Measurements from ENCODE around the gene PLA2R1. TPM values are rescaled to one million over a fixed set of nuclear protein-coding genes. Genes with fewer than 3 reads are reported as not detected.

Gene PLA2R1
- total and polyA plus RNA-seq, 4 experiments from 2014 or later = not detected

GRCh38 chr2:159996792-159997546 lies 65.4 kb downstream of the PLA2R1 start:
- H3K36me3 Mint-ChIP-seq = no peaks in the 10 kb centered on the region
- H3K9me3 Mint-ChIP-seq = peaks cover 0 to 4% (median 0%) of the 10 kb centered on the region in 8 donors
- Histone ChIP-seq H3K36me3 (ENCODE audit: insufficient read depth, low read length) (no peaks in the 10 kb centered on the region), H3K4me1 (ENCODE audit: insufficient read depth, low read length) (no peaks in the 10 kb centered on the region), H3K27me3 (ENCODE audit: insufficient read depth, low read length) (no peaks in the 10 kb centered on the region), H3K4me3 (ENCODE audit: low read length in 2 of 2) (no peak overlapping the region), H3K9me3 (ENCODE audit: control insufficient read depth in 1 of 2, low read length in 2 of 2) (no peaks in the 10 kb centered on the region), H3K27ac (ENCODE audit: low read depth, low read length) (no peak overlapping the region)
- H3K4me1 Mint-ChIP-seq = no peaks in the 10 kb centered on the region
- intact Hi-C loops (cut with micrococcal nuclease) = no loop called here
- CTCF ChIA-PET (ENCODE audit: partially characterized antibody) = no interaction called here
- DNase-seq = no peak
- POLR2A ChIA-PET (ENCODE audit: partially characterized antibody) = no interaction called here
- no peak overlapping the region for H3K27ac Mint-ChIP-seq
- H3K4me3 Mint-ChIP-seq = no peak overlapping the region
- H3K27me3 Mint-ChIP-seq = peaks cover 10 to 13% of the 10 kb centered on the region in 2 donors

GRCh38 chr2:159995038-159995437 lies 67.4 kb downstream of the PLA2R1 start:
- no peaks in the 10 kb centered on the region for H3K4me1 Mint-ChIP-seq
- peaks cover 0 to 4% (median 0%) of the 10 kb centered on the region in 8 donors for H3K9me3 Mint-ChIP-seq
- H3K27me3 ChIP-seq (ENCODE audit: insufficient read depth, low read length) = no peaks in the 10 kb centered on the region
- H3K4me3 Mint-ChIP-seq = no peak overlapping the region
- no peaks in the 10 kb centered on the region for H3K4me1 ChIP-seq (ENCODE audit: insufficient read depth, low read length)
- ChIA-PET CTCF (ENCODE audit: partially characterized antibody) (no interaction called here), POLR2A (ENCODE audit: partially characterized antibody) (no interaction called here)
- no peaks in the 10 kb centered on the region for H3K36me3 Mint-ChIP-seq
- H3K9me3 ChIP-seq (ENCODE audit: control insufficient read depth in 1 of 2, low read length in 2 of 2) = no peaks in the 10 kb centered on the region
- H3K36me3 ChIP-seq (ENCODE audit: insufficient read depth, low read length) = no peaks in the 10 kb centered on the region
- peaks cover 9 to 15% of the 10 kb centered on the region in 2 donors for H3K27me3 Mint-ChIP-seq
- intact Hi-C loops (cut with micrococcal nuclease) = no loop called here
- H3K27ac ChIP-seq (ENCODE audit: low read depth, low read length) = no peak overlapping the region
- no peak overlapping the region for H3K4me3 ChIP-seq (ENCODE audit: low read length in 2 of 2)
- DNase-seq = no peak
- H3K27ac Mint-ChIP-seq = no peak overlapping the region

GRCh38 chr2:159989249-159989648 lies 73.2 kb downstream of the PLA2R1 start:
- CTCF ChIA-PET (ENCODE audit: partially characterized antibody) = no interaction called here
- Histone ChIP-seq H3K27me3 (ENCODE audit: insufficient read depth, low read length) (no peaks in the 10 kb centered on the region), H3K9me3 (ENCODE audit: control insufficient read depth in 1 of 2, low read length in 2 of 2) (no peaks in the 10 kb centered on the region), H3K36me3 (ENCODE audit: insufficient read depth, low read length) (no peaks in the 10 kb centered on the region), H3K4me1 (ENCODE audit: insufficient read depth, low read length) (no peaks in the 10 kb centered on the region), H3K4me3 (ENCODE audit: low read length in 2 of 2) (no peak overlapping the region), H3K27ac (ENCODE audit: low read depth, low read length) (no peak overlapping the region)
- H3K4me3 Mint-ChIP-seq = no peak overlapping the region
- no peak for DNase-seq
- no peak overlapping the region for H3K27ac Mint-ChIP-seq
- H3K36me3 Mint-ChIP-seq = no peaks in the 10 kb centered on the region
- intact Hi-C loops (cut with micrococcal nuclease) = no loop called here
- no peaks in the 10 kb centered on the region for H3K4me1 Mint-ChIP-seq
- H3K9me3 Mint-ChIP-seq = peaks cover 0 to 6% (median 0%) of the 10 kb centered on the region in 8 donors
- POLR2A ChIA-PET (ENCODE audit: partially characterized antibody) = no interaction called here
- H3K27me3 Mint-ChIP-seq = peaks cover 18 to 26% of the 10 kb centered on the region in 2 donors

- Mint-ChIP-seq H3K4me3 (no peak overlapping the region), H3K27me3 (peaks cover 18 to 28% of the 10 kb centered on the region in 2 donors), H3K4me1 (no peaks in the 10 kb centered on the region), H3K9me3 (peaks cover 0 to 6% (median 0%) of the 10 kb centered on the region in 8 donors), H3K36me3 (no peaks in the 10 kb centered on the region), H3K27ac (no peak overlapping the region)
- Histone ChIP-seq H3K27ac (ENCODE audit: low read depth, low read length) (no peak overlapping the region), H3K27me3 (ENCODE audit: insufficient read depth, low read length) (no peaks in the 10 kb centered on the region), H3K9me3 (ENCODE audit: control insufficient read depth in 1 of 2, low read length in 2 of 2) (no peaks in the 10 kb centered on the region), H3K36me3 (ENCODE audit: insufficient read depth, low read length) (no peaks in the 10 kb centered on the region), H3K4me3 (ENCODE audit: low read length in 2 of 2) (no peak overlapping the region), H3K4me1 (ENCODE audit: insufficient read depth, low read length) (no peaks in the 10 kb centered on the region)
- intact Hi-C loops (cut with micrococcal nuclease) = no loop called here
- CTCF ChIA-PET (ENCODE audit: partially characterized antibody) = no interaction called here
- no peak for DNase-seq
- POLR2A ChIA-PET (ENCODE audit: partially characterized antibody) = no interaction called here
Observed at GRCh38 chr2:159988412-159988970, 73.9 kb downstream of the PLA2R1 start.

- H3K36me3 Mint-ChIP-seq = no peaks in the 10 kb centered on the region
- no peak overlapping the region for H3K4me3 Mint-ChIP-seq
- Histone ChIP-seq H3K4me3 (ENCODE audit: low read length in 2 of 2) (no peak overlapping the region), H3K9me3 (ENCODE audit: control insufficient read depth in 1 of 2, low read length in 2 of 2) (no peaks in the 10 kb centered on the region), H3K4me1 (ENCODE audit: insufficient read depth, low read length) (no peaks in the 10 kb centered on the region), H3K27me3 (ENCODE audit: insufficient read depth, low read length) (no peaks in the 10 kb centered on the region), H3K27ac (ENCODE audit: low read depth, low read length) (no peak overlapping the region), H3K36me3 (ENCODE audit: insufficient read depth, low read length) (no peaks in the 10 kb centered on the region)
- intact Hi-C loops (cut with micrococcal nuclease) = no loop called here
- no peak overlapping the region for H3K27ac Mint-ChIP-seq
- H3K9me3 Mint-ChIP-seq = peaks cover 0 to 5% (median 0%) of the 10 kb centered on the region in 8 donors
- H3K27me3 Mint-ChIP-seq = peaks cover 19 to 29% of the 10 kb centered on the region in 2 donors
- CTCF ChIA-PET (ENCODE audit: partially characterized antibody) = no interaction called here
- POLR2A ChIA-PET (ENCODE audit: partially characterized antibody) = no interaction called here
- no peak for DNase-seq
- H3K4me1 Mint-ChIP-seq = no peaks in the 10 kb centered on the region
Observed at GRCh38 chr2:159987181-159987580, 75.2 kb downstream of the PLA2R1 start.

GRCh38 chr2:159985656-159986055 lies 76.8 kb downstream of the PLA2R1 start:
- no peak overlapping the region for H3K27ac ChIP-seq (ENCODE audit: low read depth, low read length)
- CTCF ChIA-PET (ENCODE audit: partially characterized antibody) = no interaction called here
- no peak overlapping the region for H3K4me3 Mint-ChIP-seq

GRCh38 chr2:159984034-159984433 lies 78.4 kb downstream of the PLA2R1 start:
- H3K4me3 ChIP-seq (ENCODE audit: low read length in 2 of 2) = no peak overlapping the region
- H3K36me3 Mint-ChIP-seq = no peaks in the 10 kb centered on the region
- no peak overlapping the region for H3K27ac Mint-ChIP-seq
- peaks cover 20 to 34% of the 10 kb centered on the region in 2 donors for H3K27me3 Mint-ChIP-seq
- H3K9me3 ChIP-seq (ENCODE audit: control insufficient read depth in 1 of 2, low read length in 2 of 2) = no peaks in the 10 kb centered on the region
- no peaks in the 10 kb centered on the region for H3K4me1 Mint-ChIP-seq
- POLR2A ChIA-PET (ENCODE audit: partially characterized antibody) = no interaction called here
- no peaks in the 10 kb centered on the region for H3K36me3 ChIP-seq (ENCODE audit: insufficient read depth, low read length)
- H3K27ac ChIP-seq (ENCODE audit: low read depth, low read length) = no peak overlapping the region
- H3K4me1 ChIP-seq (ENCODE audit: insufficient read depth, low read length) = no peaks in the 10 kb centered on the region
- peaks cover 0 to 5% (median 0%) of the 10 kb centered on the region in 8 donors for H3K9me3 Mint-ChIP-seq
- DNase-seq = no peak
- no peaks in the 10 kb centered on the region for H3K27me3 ChIP-seq (ENCODE audit: insufficient read depth, low read length)
- CTCF ChIA-PET (ENCODE audit: partially characterized antibody) = interaction anchor here (1.2 kb wide), 1 partner anchor 31 kb away, joined by 3 read pairs; no protein-coding TSS in a partner anchor
- intact Hi-C loops (cut with micrococcal nuclease) = no loop called here
- no peak overlapping the region for H3K4me3 Mint-ChIP-seq

More at GRCh38 chr2:159985656-159986055, 76.8 kb downstream of the PLA2R1 start:
- H3K27ac Mint-ChIP-seq = no peak overlapping the region
- no peaks in the 10 kb centered on the region for H3K27me3 ChIP-seq (ENCODE audit: insufficient read depth, low read length)
- H3K36me3 Mint-ChIP-seq = no peaks in the 10 kb centered on the region
- H3K4me1 Mint-ChIP-seq = no peaks in the 10 kb centered on the region
- intact Hi-C loops (cut with micrococcal nuclease) = no loop called here
- POLR2A ChIA-PET (ENCODE audit: partially characterized antibody) = no interaction called here
- H3K9me3 Mint-ChIP-seq = peaks cover 0 to 5% (median 0%) of the 10 kb centered on the region in 8 donors
- DNase-seq = no peak
- H3K36me3 ChIP-seq (ENCODE audit: insufficient read depth, low read length) = no peaks in the 10 kb centered on the region
- H3K4me3 ChIP-seq (ENCODE audit: low read length in 2 of 2) = no peak overlapping the region
- H3K27me3 Mint-ChIP-seq = peaks cover 19 to 34% of the 10 kb centered on the region in 2 donors
- H3K9me3 ChIP-seq (ENCODE audit: control insufficient read depth in 1 of 2, low read length in 2 of 2) = no peaks in the 10 kb centered on the region
- no peaks in the 10 kb centered on the region for H3K4me1 ChIP-seq (ENCODE audit: insufficient read depth, low read length)

Measured in CD4-positive, alpha-beta memory T cell (primary cell).